Activated T-cell treated with anti-CD3 and anti-CD28 coated beads for 24 hours (primary cell): ENCODE measurements around the gene SMARCD3.

Experiments used
- DNase-seq: peaks from one replicate; pipeline ENCODE4 v3.0.0-alpha.2; 2020; ENCODE audit warnings: low read depth

Gene SMARCD3

GRCh38 chr7:151247611-151248345 lies 716 bp downstream of the SMARCD3 start:
- no peak for DNase-seq

DNA sequence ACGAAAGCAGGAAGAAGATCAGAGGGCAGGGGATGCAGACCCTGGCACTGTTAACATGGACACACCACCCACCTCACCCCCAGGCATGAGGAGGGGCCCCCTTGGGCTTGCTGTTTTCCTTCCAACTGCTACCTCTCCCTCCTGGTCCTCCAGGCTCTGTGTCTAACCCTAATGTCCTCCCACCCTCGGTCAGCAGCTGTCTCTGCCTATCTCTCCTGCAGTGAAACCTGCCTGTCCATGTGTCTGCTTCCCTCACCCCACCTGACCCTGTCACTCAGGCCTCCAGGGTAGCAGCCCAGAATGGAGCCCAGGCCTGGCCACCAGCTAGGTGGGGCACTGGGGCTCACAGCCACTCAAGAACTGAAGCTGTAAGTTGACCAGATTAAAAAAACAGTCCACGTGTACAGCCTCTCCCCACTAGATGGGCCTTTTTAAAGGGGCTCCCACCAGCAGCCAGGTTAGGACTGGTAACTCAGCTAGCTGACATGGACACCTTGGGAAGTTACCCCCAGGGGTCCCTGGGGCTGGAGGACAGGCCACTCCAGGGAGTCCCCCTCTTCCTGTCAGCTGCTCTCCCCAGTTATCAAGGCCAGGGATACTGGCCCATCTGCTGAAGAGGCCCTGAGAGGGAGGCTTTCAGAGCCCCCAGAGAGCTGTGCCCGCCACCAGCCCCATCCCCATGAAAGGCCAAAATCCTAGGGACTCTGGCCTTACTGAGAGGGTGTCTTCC lies 1.5 kb downstream of the SMARCD3 start:
- DNase-seq: no peak

DNA sequence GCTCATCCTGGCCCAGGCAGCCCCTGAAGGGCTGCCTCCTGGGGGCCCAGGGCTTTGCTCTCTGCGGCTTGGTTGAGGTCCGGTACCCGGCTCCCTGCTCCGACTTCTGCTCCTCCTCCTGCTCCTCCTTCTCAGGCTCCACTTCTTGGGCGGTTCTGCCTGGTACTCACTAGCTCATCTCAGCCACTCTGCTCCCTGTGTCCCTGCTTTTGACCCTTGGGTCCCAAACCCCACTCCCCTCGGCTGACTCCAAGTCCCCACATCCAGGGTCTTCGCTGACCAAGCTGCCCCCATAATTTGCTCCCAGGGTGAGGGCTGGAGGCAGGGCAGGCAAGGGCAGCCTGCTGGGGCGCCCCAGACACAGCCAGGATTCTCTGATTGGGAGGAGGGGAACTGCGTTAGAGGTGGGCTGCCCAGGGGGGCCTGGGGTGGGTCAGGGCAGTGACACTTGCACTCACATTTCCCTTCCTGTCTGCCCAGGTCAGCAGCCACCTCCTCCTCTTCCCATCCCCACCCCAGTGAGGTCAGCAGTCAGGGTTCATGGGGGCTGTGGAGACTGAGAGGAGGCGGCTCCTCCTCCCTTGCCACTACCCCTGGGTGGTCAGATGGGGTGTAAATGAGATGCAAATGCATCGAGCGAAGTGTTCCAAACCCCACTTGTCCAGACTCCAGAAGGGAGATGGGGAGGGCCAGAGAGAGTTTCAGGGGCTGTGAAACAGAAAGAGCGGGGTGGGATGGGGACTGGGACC lies 2.2 kb downstream of the SMARCD3 start:
- DNase-seq: no peak

- DNase-seq: no peak
These were observed 3.0 kb downstream of the SMARCD3 start for GRCh38 chr7:151245360-151246101.

GRCh38 chr7:151244841-151245346 lies 3.6 kb downstream of the SMARCD3 start:
- DNase-seq: no peak

DNA sequence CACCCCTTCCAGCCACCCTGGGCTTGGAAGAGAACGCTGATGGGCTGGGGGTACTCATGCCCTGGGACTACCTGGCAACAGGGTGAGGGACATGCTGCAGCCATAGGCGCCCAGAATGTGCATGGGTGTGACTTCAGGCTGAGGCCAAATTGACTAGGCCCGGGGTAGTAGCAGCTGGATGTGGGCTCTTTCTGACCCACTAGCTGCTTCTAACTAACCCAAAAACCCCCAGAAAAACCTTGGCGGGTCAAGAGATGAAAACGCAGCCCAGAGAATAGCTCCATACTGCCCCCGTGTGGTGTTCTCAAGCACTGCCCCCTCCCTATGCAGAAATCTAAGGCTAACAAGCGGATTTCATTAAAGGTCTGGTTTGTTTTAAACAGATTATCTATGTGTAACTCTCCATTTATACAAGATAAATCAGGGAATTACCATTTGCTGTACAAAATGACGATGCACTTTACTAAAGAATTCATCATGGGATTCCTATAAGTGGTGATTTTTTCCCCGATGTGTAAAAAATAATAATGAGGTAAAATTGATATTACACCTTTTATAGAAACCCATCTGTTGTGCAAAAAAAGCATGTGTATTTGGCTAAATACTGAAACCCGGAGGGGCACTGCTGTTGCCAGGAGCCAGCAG lies 4.2 kb downstream of the SMARCD3 start:
- DNase-seq: no peak

GRCh38 chr7:151243408-151244195 lies 4.9 kb downstream of the SMARCD3 start:
- no peak for DNase-seq

DNA sequence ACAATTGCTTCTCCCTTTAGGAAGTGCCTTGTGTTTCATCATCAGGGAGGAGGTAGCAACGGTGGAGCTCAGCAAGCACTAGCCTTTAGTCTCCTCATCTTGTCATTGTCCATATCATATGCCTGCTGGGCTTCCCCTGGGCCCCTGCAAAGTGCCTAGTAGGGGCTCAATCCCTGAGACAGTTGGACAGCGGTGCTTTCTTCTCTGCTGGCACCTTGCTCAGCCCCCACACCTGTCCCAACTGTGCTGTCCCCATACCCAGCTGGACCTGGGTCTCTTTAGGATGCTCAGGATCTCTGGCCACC lies 5.5 kb downstream of the SMARCD3 start:
- no peak for DNase-seq

DNA sequence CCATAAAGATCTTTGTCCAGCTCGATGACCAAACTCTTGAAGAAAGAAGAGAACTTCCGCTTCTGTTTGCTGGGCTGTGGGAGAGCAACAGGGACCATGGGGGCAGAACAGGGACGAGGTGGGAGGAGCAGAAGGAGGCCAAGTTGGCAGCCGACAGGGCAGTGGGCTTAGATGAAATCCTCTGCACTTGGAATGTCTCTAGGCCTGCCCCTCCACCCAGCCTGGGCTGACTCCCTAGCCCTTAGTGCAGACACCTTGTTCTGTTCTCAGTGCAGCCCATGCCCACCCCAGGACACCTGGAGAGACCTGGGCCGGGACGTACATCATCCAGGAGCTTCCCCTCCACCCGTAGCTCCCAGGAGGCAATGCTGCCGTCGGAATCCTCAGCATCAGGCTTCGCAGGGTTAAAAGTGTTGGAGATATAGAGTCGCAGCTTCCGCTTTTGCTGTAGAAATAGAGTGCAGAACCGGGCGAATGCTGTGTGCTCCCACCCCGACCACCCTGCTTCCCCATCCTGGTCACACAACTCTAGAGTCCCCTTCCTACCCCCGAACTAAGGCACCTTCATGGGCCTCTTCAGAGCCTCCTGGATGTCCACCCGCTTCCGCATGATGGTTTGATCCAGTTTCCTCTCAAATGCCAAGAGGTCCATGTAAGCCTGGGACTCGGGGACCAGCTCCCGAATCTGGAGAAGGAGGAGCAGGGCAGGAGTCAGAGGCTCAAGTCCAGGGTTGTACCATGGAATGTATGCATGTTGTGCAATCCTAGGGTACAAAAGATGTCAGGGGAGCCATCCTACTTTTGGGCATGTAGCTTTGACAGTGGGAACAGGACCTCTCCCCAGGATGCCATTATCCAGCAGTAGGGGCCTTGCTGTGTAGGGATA lies 6.1 kb downstream of the SMARCD3 start:
- DNase-seq: no peak

- no peak for DNase-seq
These were observed 6.8 kb downstream of the SMARCD3 start for GRCh38 chr7:151241755-151242096.

DNA sequence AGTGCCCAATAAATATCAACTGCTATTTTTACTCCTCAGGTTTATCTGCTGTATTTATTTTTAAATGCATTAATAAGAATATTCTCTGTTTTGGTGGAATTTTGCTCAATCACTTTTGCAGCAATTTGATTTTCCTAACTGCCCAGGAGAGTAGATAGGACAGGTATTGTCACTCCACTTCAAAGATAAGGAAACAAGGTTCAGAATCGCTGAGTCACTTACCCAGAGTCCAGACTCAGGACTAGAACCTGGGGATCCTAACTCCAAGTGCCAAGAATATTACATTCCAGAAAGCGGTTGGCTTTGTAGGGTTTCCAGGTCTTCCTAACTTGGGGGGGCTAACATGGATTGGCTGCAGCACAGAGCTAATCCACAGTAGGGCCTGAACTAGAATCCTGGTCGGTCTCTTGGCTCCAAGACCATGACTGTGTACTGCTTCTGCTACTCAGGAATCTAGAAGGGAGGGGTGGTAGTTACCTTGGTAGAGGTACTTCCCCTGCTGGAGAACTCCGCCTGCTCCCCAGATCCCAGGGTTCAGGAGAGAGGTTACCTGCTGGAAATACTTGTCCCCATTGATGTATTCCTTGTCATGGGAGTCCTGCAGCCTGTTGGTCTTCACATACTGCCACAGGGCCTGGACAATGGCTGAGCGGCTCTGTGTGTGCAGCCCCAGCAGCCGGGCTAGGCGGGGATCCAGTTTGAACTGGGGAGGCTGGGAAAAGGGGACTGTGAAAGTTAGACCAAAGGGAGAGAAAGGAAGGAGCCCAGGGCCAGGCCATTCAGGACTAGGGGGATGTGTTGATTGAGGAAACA lies 7.3 kb downstream of the SMARCD3 start:
- DNase-seq: no peak

DNA sequence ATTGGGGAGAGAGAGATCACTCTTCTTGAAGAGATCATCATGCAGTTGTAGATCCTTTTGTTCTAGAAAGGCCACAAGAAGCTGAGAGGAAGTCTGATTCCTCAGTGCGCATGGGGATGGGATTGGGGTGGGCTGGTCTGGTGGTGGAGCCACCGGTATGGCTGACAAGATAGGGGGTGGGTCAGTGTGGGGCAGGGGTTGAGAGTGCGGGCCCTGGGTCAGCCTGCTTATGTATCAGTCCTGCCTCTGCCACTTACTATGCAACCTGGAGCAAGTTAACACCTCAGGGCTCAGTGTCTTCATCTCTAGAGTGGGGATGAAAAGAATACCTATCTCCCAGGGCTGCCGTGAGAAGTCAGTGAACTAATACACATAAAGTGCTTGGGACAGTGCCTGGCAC lies 8.0 kb downstream of the SMARCD3 start:
- DNase-seq: no peak

GRCh38 chr7:151239837-151240459 lies 8.5 kb downstream of the SMARCD3 start:
- no peak for DNase-seq

GRCh38 chr7:151238924-151239836 lies 9.3 kb downstream of the SMARCD3 start:
- DNase-seq: no peak

DNA sequence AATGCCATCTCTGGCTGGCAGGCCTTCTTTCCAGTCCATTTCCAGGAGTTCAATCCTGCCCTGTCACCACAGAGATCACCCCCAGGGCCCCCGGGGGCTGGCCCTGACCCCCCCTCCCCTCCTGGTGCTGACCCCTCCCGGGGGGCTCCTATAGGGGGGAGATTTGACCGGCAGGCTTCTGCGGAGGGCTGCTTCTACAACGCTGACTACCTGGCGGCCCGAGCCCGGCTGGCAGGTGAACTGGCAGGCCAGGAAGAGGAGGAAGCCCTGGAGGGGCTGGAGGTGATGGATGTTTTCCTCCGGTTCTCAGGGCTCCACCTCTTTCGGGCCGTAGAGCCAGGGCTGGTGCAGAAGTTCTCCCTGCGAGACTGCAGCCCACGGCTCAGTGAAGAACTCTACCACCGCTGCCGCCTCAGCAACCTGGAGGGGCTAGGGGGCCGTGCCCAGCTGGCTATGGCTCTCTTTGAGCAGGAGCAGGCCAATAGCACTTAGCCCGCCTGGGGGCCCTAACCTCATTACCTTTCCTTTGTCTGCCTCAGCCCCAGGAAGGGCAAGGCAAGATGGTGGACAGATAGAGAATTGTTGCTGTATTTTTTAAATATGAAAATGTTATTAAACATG lies 10.2 kb downstream of the SMARCD3 start:
- DNase-seq: no peak

GRCh38 chr7:151237244-151238189 lies 11.0 kb downstream of the SMARCD3 start:
- DNase-seq: no peak
